Measurements from ENCODE around the gene CLCF1. TPM values are rescaled to one million over a fixed set of nuclear protein-coding genes. Genes with fewer than 3 reads are reported as not detected.

CLCF1 gene
- total RNA-seq, 3 donors from 2014 or later: 3.2 to 11.1 (median 10.2) TPM

GRCh38 chr11:67410369-67410831, 37.0 kb upstream of the CLCF1 start:
- H3K4me1 ChIP-seq: no peaks in the 10 kb centered on the region
- intact Hi-C loops (cut with DNase I; ENCODE audit: low total_unique reads): no loop called here
- no peak overlapping the region for H3K4me3 ChIP-seq
- no peak for DNase-seq (ENCODE audit: low spot score in 2 of 2)
- no peak overlapping the region for H3K27ac ChIP-seq
- TF ChIP-seq POLR2AphosphoS5 (IDR thresholded peaks at IDR 0.05): no peak
- no peak for TF ChIP-seq POLR2A (IDR thresholded peaks at IDR 0.05)
- TF ChIP-seq, protein P1, sequence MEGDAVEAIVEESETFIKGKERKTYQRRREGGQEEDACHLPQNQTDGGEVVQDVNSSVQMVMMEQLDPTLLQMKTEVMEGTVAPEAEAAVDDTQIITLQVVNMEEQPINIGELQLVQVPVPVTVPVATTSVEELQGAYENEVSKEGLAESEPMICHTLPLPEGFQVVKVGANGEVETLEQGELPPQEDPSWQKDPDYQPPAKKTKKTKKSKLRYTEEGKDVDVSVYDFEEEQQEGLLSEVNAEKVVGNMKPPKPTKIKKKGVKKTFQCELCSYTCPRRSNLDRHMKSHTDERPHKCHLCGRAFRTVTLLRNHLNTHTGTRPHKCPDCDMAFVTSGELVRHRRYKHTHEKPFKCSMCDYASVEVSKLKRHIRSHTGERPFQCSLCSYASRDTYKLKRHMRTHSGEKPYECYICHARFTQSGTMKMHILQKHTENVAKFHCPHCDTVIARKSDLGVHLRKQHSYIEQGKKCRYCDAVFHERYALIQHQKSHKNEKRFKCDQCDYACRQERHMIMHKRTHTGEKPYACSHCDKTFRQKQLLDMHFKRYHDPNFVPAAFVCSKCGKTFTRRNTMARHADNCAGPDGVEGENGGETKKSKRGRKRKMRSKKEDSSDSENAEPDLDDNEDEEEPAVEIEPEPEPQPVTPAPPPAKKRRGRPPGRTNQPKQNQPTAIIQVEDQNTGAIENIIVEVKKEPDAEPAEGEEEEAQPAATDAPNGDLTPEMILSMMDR (IDR thresholded peaks at IDR 0.05): no peak
- H3K9me3 ChIP-seq: no peaks in the 10 kb centered on the region
- no peaks in the 10 kb centered on the region for H3K36me3 ChIP-seq
- H3K27me3 ChIP-seq: peaks cover 0 to 15% of the 10 kb centered on the region in 2 donors

DNA sequence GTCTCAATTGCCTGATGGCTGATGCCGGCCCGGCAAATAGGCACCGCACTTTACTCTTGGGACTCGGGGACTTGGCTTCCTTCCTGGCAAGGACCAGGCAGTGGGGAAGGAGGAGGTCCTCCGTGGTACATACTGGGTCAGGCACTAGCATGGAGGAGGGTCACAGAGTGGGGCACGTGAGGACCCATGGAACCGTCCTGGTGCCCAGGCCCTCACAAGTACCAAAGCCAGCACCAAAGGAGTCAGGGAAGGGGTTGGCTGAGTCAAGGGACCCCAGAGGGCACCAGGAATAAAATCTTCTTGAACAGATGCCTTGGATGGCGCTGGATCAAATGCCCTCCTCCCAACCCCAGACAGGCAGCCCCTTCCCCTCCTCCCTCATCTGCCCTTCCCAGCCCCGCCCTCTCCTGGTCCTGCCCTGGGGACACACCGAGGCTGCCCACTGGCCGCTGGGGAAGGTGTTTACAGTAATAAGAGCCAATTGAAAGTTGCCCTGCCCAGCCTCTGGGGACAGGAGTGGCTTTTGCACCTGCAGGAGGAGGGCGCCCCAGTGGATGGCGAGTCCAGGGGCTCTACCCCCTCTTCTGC, 36.5 kb upstream of the CLCF1 start:
- no peak overlapping the region for H3K27ac ChIP-seq
- intact Hi-C loops (cut with DNase I; ENCODE audit: low total_unique reads): no loop called here
- peaks cover 0 to 15% of the 10 kb centered on the region in 2 donors for H3K27me3 ChIP-seq
- DNase-seq (ENCODE audit: low spot score in 2 of 2): no peak
- no peaks in the 10 kb centered on the region for H3K9me3 ChIP-seq
- TF ChIP-seq POLR2A (IDR thresholded peaks at IDR 0.05) (no peak), POLR2AphosphoS5 (IDR thresholded peaks at IDR 0.05) (no peak)
- TF ChIP-seq, protein P1 (IDR thresholded peaks at IDR 0.05): no peak
- H3K4me3 ChIP-seq: no peak overlapping the region
- no peaks in the 10 kb centered on the region for H3K36me3 ChIP-seq
- H3K4me1 ChIP-seq: no peaks in the 10 kb centered on the region

GRCh38 chr11:67409261-67409666, 35.9 kb upstream of the CLCF1 start:
- Histone ChIP-seq H3K27me3 (peaks cover 0 to 15% of the 10 kb centered on the region in 2 donors), H3K4me1 (no peaks in the 10 kb centered on the region), H3K36me3 (no peaks in the 10 kb centered on the region), H3K27ac (no peak overlapping the region), H3K4me3 (no peak overlapping the region), H3K9me3 (no peaks in the 10 kb centered on the region)
- intact Hi-C loops (cut with DNase I; ENCODE audit: low total_unique reads): no loop called here
- no peak for DNase-seq (ENCODE audit: low spot score in 2 of 2)
- no peak for TF ChIP-seq POLR2AphosphoS5 (IDR thresholded peaks at IDR 0.05)
- TF ChIP-seq, protein P1 (IDR thresholded peaks at IDR 0.05): no peak
- TF ChIP-seq POLR2A (IDR thresholded peaks at IDR 0.05): no peak

DNA sequence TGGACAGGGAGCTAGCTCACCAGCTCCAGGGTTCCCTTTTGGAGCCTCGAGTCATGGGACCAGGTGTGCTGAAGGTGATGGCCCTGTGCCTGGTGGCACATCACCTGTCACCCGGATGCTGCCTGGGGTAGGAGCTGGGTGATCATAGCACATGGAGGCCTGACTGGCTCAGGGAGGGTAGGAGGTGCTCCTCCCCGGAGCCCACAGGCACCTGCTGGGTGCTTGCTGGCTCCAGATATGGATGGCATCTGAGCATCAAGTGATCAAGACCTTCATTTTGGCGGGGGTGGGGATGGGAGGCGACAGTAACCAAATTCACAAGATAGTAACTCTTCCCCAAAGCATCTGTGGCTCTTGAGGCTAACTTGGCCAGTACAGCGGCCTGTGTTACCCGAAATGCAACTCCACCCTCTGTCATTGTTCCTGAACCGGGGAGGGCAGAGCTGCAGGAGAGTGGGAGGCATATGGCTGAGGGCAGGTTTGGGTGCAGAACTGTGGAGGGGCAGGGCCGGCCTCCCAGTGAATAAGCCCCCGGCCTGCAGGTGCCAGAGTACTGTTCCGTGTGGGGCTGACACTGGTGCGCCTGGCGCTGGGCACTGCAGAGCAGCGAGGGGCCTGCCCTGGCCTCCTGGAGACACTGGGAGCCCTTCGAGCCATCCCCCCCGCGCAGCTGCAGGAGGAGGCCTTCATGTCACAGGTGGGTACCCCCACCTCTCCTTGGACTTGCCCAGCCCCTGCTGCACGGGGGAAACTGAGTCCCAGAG, 35.2 kb upstream of the CLCF1 start:
- no peaks in the 10 kb centered on the region for H3K9me3 ChIP-seq
- intact Hi-C loops (cut with DNase I; ENCODE audit: low total_unique reads): no loop called here
- TF ChIP-seq POLR2AphosphoS5 (IDR thresholded peaks at IDR 0.05): no peak
- no peak for TF ChIP-seq POLR2A (IDR thresholded peaks at IDR 0.05)
- TF ChIP-seq, protein P1 (IDR thresholded peaks at IDR 0.05): no peak
- H3K4me1 ChIP-seq: no peaks in the 10 kb centered on the region
- H3K36me3 ChIP-seq: no peaks in the 10 kb centered on the region
- DNase-seq (ENCODE audit: low spot score in 2 of 2): no peak
- peaks cover 0 to 15% of the 10 kb centered on the region in 2 donors for H3K27me3 ChIP-seq
- no peak overlapping the region for H3K4me3 ChIP-seq
- H3K27ac ChIP-seq: no peak overlapping the region

DNA sequence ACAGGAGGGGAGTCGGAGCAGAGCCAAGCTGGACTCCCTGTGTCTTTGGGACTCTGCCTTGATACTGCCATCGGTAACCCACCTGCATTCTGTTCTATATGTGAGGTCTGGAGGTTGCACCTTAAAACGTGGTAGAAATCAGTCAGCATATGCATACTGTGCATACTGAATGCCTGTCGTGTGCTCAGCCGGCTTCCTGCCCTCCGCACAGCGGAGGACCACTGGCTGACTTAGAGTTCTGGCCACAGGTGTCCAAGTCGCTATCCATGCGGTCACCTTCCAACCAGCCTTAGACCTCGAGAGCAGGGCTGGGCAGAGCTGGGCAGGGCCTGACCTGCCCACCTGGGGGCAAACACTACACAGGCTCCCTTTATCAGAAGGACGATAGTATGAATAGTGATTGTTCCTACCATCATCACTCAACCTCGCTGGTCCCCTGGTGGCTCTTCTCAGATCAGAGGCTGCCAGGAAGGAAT, 34.3 kb upstream of the CLCF1 start:
- TF ChIP-seq, protein P1 (IDR thresholded peaks at IDR 0.05): no peak
- no peak for TF ChIP-seq POLR2AphosphoS5 (IDR thresholded peaks at IDR 0.05)
- no peak for TF ChIP-seq POLR2A (IDR thresholded peaks at IDR 0.05)
- intact Hi-C loops (cut with DNase I; ENCODE audit: low total_unique reads): no loop called here
- no peaks in the 10 kb centered on the region for H3K36me3 ChIP-seq
- no peak overlapping the region for H3K4me3 ChIP-seq
- H3K27ac ChIP-seq: no peak overlapping the region
- no peaks in the 10 kb centered on the region for H3K4me1 ChIP-seq
- H3K27me3 ChIP-seq: peaks cover 0 to 15% of the 10 kb centered on the region in 2 donors
- no peaks in the 10 kb centered on the region for H3K9me3 ChIP-seq
- DNase-seq (ENCODE audit: low spot score in 2 of 2): no peak
